ENCODE results near the gene IGFL1. TPM values are rescaled to one million over a fixed set of nuclear protein-coding genes. Genes with fewer than 3 reads are reported as not detected.
"Not testable (repeated sequence)": the region's sequence is repeated elsewhere in the genome, so short reads cannot be mapped to it uniquely, and the experiment has no call there.

Gene IGFL1
- not detected in 2 replicates for total RNA-seq

- H3K4me3 Mint-ChIP-seq (ENCODE audit: low read depth): no peak within 1 kb of the TSS
- peaks cover 5% of the 10 kb centered on the region for H3K4me1 Mint-ChIP-seq (ENCODE audit: low read depth)
- H3K27me3 Mint-ChIP-seq (ENCODE audit: low read depth): peaks cover 16% of the 10 kb centered on the region
- no peaks in the 10 kb centered on the region for H3K36me3 Mint-ChIP-seq (ENCODE audit: low read depth)
- no peak within 1 kb of the TSS for H3K27ac Mint-ChIP-seq
- intact Hi-C loops (cut with micrococcal nuclease): no loop called here
- no peak for DNase-seq (ENCODE audit: low spot score)
- no peaks in the 10 kb centered on the region for H3K9me3 Mint-ChIP-seq
Observed at GRCh38 chr19:46229442-46229841, at the start of gene IGFL1. Gene IGFL1, plus strand, starts transcription at chr19:46229742. Its CDS starts 33 bp downstream, at chr19:46229775.

GRCh38 chr19:46180701-46181387 is 48.7 kb upstream of the IGFL1 start:
- no peak overlapping the region for H3K27ac Mint-ChIP-seq
- no peak for DNase-seq (ENCODE audit: low spot score)
- no peak overlapping the region for H3K4me3 Mint-ChIP-seq (ENCODE audit: low read depth)
- H3K4me1 Mint-ChIP-seq (ENCODE audit: low read depth): peaks cover 28% of the 10 kb centered on the region
- H3K27me3 Mint-ChIP-seq (ENCODE audit: low read depth): peaks cover 23% of the 10 kb centered on the region
- no peaks in the 10 kb centered on the region for H3K36me3 Mint-ChIP-seq (ENCODE audit: low read depth)
- no peaks in the 10 kb centered on the region for H3K9me3 Mint-ChIP-seq
- intact Hi-C loops (cut with micrococcal nuclease): no loop called here

- Mint-ChIP-seq H3K27ac (no peak overlapping the region), H3K27me3 (ENCODE audit: low read depth) (peaks cover 21% of the 10 kb centered on the region), H3K9me3 (no peaks in the 10 kb centered on the region), H3K4me3 (ENCODE audit: low read depth) (no peak overlapping the region), H3K36me3 (ENCODE audit: low read depth) (no peaks in the 10 kb centered on the region), H3K4me1 (ENCODE audit: low read depth) (peaks cover 28% of the 10 kb centered on the region)
- intact Hi-C loops (cut with micrococcal nuclease): no loop called here
- no peak for DNase-seq (ENCODE audit: low spot score)
Observed at GRCh38 chr19:46181388-46181779, 48.2 kb upstream of the IGFL1 start.

- Mint-ChIP-seq H3K4me3 (ENCODE audit: low read depth) (no peak overlapping the region), H3K27me3 (ENCODE audit: low read depth) (peaks cover 25% of the 10 kb centered on the region), H3K4me1 (ENCODE audit: low read depth) (peaks cover 28% of the 10 kb centered on the region), H3K9me3 (no peaks in the 10 kb centered on the region), H3K36me3 (ENCODE audit: low read depth) (no peaks in the 10 kb centered on the region), H3K27ac (no peak overlapping the region)
- intact Hi-C loops (cut with micrococcal nuclease): no loop called here
- DNase-seq (ENCODE audit: low spot score): no peak
Observed at GRCh38 chr19:46182476-46182875, 47.1 kb upstream of the IGFL1 start.

GRCh38 chr19:46184775-46185710 is 44.5 kb upstream of the IGFL1 start:
- H3K4me1 Mint-ChIP-seq (ENCODE audit: low read depth): peaks cover 24% of the 10 kb centered on the region
- intact Hi-C loops (cut with micrococcal nuclease): loop anchor here (2.0 kb wide), 1 partner anchor 70 kb away; no protein-coding TSS in a partner anchor
- peak overlapping the region; percentile 78 for H3K27ac Mint-ChIP-seq
- not testable (repeated sequence) for H3K9me3 Mint-ChIP-seq; DNase-seq (ENCODE audit: low spot score); H3K36me3 Mint-ChIP-seq (ENCODE audit: low read depth)
- peak overlapping the region; percentile 3 for H3K4me3 Mint-ChIP-seq (ENCODE audit: low read depth)
- peaks cover 31% of the 10 kb centered on the region for H3K27me3 Mint-ChIP-seq (ENCODE audit: low read depth)

DNA sequence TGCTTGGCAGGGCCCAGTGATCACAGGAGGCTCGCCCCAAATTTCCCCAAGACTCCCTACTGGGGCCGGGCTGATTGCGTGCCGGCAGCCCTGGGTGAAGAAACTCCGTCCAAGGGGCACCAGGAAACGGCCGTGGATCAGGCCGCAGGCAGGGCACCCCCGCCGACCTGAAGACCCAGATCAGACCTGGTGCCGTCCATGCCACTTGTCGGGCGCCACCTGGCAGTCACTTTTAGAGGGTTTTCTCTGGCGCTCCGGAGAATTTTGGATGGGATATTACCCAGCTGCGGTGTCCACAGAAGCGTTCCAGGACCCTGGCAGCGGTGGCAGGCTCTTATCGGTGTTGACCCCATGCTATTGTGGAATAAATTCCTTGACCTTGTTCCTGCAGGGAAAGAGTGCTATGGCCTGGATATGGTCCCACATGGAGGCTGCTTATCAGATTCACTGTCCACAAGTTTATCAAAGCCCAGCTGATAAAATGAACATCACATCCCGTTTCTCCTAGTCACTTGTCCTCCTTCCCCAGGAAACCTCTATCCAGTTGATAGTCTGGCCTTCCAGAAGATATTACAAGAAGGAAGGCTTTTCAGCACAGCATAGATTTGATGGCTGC is 43.3 kb upstream of the IGFL1 start:
- H3K27me3 Mint-ChIP-seq (ENCODE audit: low read depth): peaks cover 41% of the 10 kb centered on the region
- intact Hi-C loops (cut with micrococcal nuclease): no loop called here
- H3K36me3 Mint-ChIP-seq (ENCODE audit: low read depth): no peaks in the 10 kb centered on the region
- DNase-seq (ENCODE audit: low spot score): no peak
- no peak overlapping the region for H3K27ac Mint-ChIP-seq
- H3K9me3 Mint-ChIP-seq: no peaks in the 10 kb centered on the region
- H3K4me1 Mint-ChIP-seq (ENCODE audit: low read depth): peaks cover 22% of the 10 kb centered on the region
- no peak overlapping the region for H3K4me3 Mint-ChIP-seq (ENCODE audit: low read depth)

- Mint-ChIP-seq H3K4me3 (ENCODE audit: low read depth) (no peak overlapping the region), H3K27me3 (ENCODE audit: low read depth) (peaks cover 43% of the 10 kb centered on the region), H3K36me3 (ENCODE audit: low read depth) (no peaks in the 10 kb centered on the region), H3K4me1 (ENCODE audit: low read depth) (peaks cover 17% of the 10 kb centered on the region), H3K27ac (no peak overlapping the region), H3K9me3 (no peaks in the 10 kb centered on the region)
- no peak for DNase-seq (ENCODE audit: low spot score)
- intact Hi-C loops (cut with micrococcal nuclease): no loop called here
Observed at GRCh38 chr19:46186717-46187101, 42.8 kb upstream of the IGFL1 start.

- Mint-ChIP-seq H3K27me3 (ENCODE audit: low read depth) (peaks cover 37% of the 10 kb centered on the region), H3K36me3 (ENCODE audit: low read depth) (no peaks in the 10 kb centered on the region), H3K9me3 (no peaks in the 10 kb centered on the region), H3K4me3 (ENCODE audit: low read depth) (no peak overlapping the region), H3K27ac (no peak overlapping the region), H3K4me1 (ENCODE audit: low read depth) (peaks cover 19% of the 10 kb centered on the region)
- DNase-seq (ENCODE audit: low spot score): no peak
- intact Hi-C loops (cut with micrococcal nuclease): loop anchor here (1.0 to 2.0 kb wide), 3 partner anchors 75 to 161 kb away; no protein-coding TSS in a partner anchor
Observed at GRCh38 chr19:46189971-46190888, 39.3 kb upstream of the IGFL1 start.

- DNase-seq (ENCODE audit: low spot score): no peak
- H3K4me1 Mint-ChIP-seq (ENCODE audit: low read depth): peaks cover 14% of the 10 kb centered on the region
- H3K27ac Mint-ChIP-seq: no peak overlapping the region
- H3K9me3 Mint-ChIP-seq: no peaks in the 10 kb centered on the region
- intact Hi-C loops (cut with micrococcal nuclease): no loop called here
- no peaks in the 10 kb centered on the region for H3K36me3 Mint-ChIP-seq (ENCODE audit: low read depth)
- peaks cover 41% of the 10 kb centered on the region for H3K27me3 Mint-ChIP-seq (ENCODE audit: low read depth)
- no peak overlapping the region for H3K4me3 Mint-ChIP-seq (ENCODE audit: low read depth)
Observed at GRCh38 chr19:46191356-46191755, 38.2 kb upstream of the IGFL1 start.

DNA sequence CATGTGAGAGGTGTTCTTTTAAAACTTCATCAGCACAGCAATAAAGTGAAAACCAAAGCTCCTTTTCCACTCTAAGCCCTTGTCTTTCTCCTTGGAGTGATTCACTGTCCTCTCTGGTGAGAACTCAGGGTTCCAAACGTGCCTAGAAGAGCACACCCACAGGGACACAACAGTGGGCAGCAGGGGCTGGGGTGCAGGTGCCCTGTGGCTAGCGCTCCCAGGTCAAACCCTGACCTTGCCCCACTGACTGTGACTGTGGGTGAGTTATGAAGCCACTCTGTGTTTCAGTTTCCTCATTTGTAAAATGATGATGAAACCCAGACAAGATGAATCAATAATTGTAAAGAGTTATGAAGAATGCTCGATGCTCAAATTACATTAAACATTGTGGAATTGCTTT is 37.6 kb upstream of the IGFL1 start:
- Mint-ChIP-seq H3K36me3 (ENCODE audit: low read depth) (no peaks in the 10 kb centered on the region), H3K27me3 (ENCODE audit: low read depth) (peaks cover 40% of the 10 kb centered on the region), H3K9me3 (no peaks in the 10 kb centered on the region), H3K4me3 (ENCODE audit: low read depth) (no peak overlapping the region), H3K27ac (no peak overlapping the region), H3K4me1 (ENCODE audit: low read depth) (peaks cover 14% of the 10 kb centered on the region)
- no peak for DNase-seq (ENCODE audit: low spot score)
- intact Hi-C loops (cut with micrococcal nuclease): no loop called here

DNA sequence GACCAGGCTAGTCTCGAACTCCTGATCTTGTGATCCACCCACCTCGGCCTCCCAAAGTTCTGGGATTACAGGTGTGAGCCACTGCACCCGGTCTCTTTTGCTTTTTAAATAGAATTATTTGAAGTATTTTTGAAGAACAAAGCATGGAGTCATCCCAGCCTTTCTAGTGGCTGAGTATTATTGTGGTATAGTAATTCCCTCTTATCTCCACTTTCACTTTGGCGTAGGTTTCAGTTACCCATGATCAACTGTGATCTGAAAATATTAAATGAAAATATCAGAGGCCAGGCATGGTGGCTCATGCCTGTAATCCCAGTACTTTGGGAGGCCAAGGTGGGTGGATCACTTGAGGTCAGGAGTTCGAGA is 36.9 kb upstream of the IGFL1 start:
- H3K9me3 Mint-ChIP-seq; H3K36me3 Mint-ChIP-seq (ENCODE audit: low read depth); DNase-seq (ENCODE audit: low spot score); H3K4me3 Mint-ChIP-seq (ENCODE audit: low read depth); intact Hi-C loops (cut with micrococcal nuclease): not testable (repeated sequence)
- peaks cover 14% of the 10 kb centered on the region for H3K4me1 Mint-ChIP-seq (ENCODE audit: low read depth)
- H3K27ac Mint-ChIP-seq: peak overlapping the region; percentile 40
- peaks cover 45% of the 10 kb centered on the region for H3K27me3 Mint-ChIP-seq (ENCODE audit: low read depth)

GRCh38 chr19:46192992-46193650 is 36.4 kb upstream of the IGFL1 start:
- intact Hi-C loops (cut with micrococcal nuclease): no loop called here
- H3K27me3 Mint-ChIP-seq (ENCODE audit: low read depth): peaks cover 40% of the 10 kb centered on the region

More at GRCh38 chr19:46192992-46193650, 36.4 kb upstream of the IGFL1 start:
- Mint-ChIP-seq H3K4me3 (ENCODE audit: low read depth) (no peak overlapping the region), H3K36me3 (ENCODE audit: low read depth) (no peaks in the 10 kb centered on the region), H3K9me3 (no peaks in the 10 kb centered on the region), H3K27ac (peak overlapping the region; percentile 79), H3K4me1 (ENCODE audit: low read depth) (peaks cover 14% of the 10 kb centered on the region)
- DNase-seq (ENCODE audit: low spot score): peak; percentile 44
